ENCODE measurements around the gene ID3.

Gene ID3

DNA sequence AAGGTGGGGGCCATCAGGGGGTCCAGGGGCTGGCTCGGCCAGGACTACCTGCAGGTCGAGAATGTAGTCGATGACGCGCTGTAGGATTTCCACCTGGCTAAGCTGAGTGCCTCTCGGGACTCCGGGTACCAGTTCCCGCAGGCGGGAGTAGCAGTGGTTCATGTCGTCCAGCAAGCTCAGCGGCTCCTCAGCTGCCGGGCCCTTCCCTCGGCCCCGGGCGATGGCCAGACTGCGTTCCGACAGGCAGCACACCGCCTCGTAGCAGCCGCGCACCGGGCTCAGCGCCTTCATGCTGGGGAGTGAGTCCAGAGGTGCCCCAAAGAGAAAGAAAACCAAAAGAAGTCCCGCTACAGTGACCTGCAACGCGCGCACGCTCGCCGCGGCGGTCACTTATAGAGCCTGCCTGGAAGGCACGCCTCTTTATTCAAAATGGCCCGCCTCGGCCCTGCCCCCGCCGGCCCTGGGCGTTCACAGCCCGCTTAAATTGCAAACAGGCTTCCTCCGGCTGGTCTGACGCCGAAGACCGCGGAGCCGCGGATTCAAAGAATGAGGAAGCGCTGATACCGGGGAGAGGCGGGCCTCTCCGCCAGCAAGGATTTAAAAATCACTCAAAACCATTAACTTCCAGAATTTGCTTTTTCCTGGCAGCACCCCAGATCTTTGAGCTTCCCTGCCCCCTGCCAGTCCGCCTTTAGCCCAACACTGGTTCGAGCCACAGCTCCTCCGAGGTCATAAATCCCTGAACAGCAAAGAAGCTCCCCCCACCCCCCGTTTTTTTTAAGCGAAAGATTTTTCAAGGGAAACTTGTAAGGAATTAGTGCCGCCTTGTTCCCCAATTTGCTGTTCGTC lies at the start of gene ID3:
Gene ID3 (minus strand): TSS at position 366 of the 849 bp plus-strand sequence. CDS start 75 bp downstream, at position 291.
- peak; percentile 80 for DNase-seq (ENCODE audit: low read depth)

DNA sequence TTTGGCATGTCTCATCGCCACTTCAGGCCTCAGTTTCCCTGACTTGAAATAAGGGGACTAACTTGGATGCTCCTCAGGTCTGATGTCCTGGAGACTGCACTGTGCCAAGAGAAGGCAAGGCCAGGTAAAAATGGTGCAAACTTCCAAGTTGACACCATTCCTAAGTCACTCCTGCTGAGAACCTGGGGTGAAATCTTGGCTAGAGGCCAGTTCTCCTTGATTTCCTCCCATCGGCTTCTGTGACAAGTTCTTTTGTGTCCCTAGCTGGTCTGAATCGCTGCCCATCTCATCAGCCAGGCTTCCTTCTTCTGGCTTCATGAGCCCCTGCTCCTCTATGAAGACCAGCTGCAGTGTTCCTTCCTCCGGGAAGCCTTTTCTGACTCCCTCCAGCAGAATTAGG lies 48.6 kb upstream of the ID3 start:
- DNase-seq (ENCODE audit: low read depth): no peak

DNA sequence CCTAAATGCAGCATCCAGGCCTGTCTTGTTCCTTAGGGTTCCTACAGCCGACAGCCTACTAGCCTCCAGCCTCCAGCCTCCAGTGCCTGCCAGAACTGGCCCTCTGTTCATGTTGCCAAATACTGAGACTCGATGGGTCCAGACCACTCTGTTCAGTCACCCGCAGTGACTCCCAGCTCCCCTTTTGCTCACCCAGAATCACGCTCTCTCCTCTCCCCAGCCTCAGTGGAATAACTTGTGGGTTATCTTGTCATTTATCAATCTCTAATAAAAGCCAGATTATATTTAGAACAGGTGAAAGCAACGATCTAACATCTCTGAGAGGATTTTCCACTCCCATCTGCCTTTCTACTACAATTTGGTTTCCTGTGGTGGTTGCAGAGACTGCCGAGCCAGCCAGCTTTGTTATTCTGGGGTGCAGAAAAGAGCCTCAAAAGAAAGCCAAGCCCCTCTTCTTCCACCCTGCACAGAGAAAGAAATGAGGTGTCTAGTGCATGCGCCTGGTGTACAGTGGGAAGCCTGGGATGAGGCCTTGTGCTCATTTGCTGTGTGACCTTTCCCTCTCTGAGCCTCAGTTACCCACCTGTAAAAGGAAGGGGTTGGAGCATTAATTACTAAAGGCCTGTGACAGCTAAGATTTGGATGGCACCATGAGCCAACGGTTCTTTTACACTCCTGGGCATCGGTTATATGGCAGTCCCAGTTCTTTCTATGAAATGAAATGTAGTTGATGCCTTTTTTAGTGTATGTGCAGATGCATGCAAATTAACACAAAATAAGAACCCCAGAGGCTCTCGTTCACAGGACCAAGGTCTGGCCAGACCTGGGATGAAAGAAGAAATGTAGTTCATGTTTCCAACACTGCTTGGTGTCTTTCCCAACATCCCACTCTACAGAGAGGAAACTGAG lies 42.9 kb upstream of the ID3 start:
- no peak for DNase-seq (ENCODE audit: low read depth)

DNA sequence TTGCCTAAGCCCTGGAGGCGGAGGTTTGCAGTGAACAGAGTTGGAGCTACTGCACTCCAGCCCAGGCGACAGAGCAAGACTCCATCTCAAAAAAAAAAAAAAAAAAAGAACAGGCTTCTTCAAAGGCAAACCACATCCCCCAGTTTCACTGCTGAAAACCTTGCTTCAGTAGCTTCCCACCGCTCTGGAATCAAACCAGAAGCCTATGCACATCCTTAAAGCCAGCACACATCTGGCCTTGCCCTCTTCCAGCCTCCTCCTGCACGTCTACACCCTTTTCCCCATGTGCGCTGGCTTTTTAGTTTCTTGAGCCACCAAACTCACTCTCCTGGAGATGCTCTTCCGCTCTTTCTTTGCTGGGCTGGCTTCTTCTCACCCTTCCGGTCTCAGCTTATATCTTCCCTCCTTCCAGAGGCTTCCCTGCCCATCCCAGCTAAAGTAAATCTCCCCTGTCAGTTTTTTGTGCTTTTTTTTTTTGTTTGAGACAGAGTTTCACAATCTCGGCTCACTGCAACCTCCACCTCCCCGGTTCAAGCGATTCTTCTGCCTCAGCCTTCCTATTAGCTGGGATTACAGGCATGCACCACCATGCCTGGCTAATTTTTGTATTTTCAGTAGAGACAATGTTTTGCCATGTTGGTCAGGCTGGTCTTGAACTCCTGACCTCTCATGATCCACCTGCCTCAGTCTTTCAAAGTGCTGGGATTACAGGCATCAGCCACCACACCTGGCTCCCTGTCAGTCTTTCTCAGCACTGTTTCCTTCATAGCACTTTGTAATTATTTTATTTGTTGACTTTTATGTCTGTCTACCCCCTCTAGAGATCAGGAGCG lies 42.0 kb upstream of the ID3 start:
- no peak for DNase-seq (ENCODE audit: low read depth)

DNA sequence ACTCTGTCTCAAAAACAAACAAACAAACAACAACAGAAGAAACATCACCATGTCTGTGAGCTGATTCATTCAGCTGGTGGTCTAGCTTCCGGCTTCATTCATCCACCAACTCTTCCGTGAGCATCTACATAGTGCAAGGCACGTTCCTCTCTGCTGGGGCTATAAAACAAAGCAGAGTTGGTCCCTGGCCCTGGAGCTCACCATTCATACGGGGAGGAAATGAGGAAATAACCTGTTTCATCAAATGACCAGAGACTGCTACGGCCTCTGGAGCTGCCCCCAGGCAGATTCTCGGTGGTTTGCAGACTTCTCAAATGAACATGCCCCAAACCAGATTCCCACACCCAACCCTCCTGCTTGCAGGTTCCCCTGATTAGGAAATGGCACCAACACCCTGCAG lies 41.0 kb upstream of the ID3 start:
- no peak for DNase-seq (ENCODE audit: low read depth)

GRCh38 chr1:23599125-23599524 lies 39.8 kb upstream of the ID3 start:
- no peak for DNase-seq (ENCODE audit: low read depth)

DNA sequence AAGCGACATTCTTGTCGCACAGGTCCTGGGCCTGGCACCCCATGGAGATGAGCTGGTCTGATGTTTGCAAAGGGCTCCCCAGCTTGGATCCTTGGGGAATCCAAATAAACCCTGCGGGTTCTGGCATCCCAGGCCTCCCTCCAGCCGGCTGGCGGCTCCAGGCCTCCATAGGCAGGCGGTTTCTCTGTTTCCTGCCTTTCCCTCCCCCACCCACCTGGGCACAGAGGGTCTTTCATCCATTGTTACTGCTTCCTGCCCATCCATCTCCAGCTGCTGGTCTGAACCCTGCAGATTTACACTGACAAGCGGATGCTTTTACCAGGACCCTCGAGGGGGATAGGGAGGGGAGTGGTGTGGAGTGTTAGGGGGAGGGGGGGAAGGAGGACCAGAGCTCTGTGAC lies 39.1 kb upstream of the ID3 start:
- DNase-seq (ENCODE audit: low read depth): no peak

DNA sequence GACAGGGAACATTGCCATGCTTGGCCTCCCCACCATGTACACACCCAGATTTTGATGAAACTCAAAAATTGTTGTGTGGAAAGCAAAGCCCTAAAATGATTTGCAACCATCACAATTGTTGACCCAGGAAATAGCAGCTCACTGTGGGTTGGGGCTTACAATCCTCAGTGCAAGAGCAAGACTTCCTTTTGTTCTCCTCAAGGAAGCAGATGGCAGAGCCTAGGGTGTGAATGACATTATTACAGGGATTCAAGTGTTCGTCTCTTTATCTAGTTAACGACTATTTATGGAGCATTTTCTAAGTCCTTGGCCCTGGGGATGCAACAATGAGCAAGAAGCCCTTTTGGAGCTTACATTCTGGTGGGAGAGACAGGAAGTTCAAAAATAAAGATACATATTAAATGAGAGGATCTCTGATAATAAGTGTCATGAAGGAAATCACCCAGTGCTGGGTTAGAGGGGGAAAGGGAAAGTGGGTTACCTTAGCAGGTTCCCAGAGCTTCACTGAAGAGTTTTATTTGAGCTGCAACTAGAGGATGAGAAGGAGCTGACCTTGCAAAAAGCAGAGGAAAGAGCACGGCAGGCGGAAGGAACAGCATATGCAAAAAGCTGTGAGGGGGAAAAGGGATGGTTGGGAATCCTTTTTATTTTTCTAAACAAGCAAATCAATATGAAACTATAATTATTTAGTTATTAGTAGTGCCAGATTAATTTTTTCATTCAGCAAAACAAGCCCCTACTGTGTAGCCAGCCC lies 38.5 kb upstream of the ID3 start:
- DNase-seq (ENCODE audit: low read depth): no peak

DNA sequence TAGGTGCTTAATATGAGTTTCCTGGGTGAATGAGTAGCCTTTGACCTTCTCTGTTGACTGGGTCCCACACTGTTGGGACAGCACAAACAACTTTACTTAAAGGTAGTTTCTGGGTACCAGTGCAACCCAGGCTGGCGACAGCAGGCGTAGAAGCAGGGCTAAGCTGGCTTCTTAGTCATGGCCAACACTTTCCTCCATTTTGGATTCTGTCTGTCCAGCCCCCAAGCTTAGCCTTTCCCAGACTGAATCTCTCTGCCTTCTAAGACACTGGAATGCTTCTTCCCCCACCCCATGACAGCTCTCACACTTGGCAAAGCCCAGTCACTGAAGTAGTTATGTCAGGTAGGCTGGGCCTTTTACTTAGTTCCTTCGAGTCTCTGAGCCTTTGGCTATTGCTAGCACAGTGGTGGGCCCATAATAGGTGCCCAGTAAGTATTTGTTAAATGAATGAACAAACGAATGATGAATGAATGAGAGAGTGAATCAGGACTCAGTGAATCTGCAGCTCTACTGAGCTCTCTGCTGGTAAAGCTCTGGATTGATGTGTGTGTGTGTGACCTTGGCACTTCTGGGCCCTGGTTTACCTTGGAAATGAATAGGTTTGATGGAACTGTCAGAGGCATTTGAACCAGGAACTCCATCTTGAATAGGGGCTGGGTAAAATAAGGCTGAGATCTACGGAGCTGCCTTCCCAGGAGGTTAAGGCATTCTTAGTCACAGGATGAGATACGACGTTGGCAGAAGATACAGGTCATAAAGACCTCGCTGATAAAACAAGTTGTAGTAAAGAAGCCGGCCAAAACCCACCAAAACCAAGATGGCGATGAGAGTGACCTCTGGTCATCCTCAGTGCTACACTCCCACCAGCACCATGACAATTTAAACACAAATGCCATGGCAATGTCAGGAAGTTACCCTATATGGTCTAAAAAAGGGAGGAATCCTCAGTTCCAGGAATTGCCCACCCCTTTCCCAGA lies 37.4 kb upstream of the ID3 start:
- no peak for DNase-seq (ENCODE audit: low read depth)

- no peak for DNase-seq (ENCODE audit: low read depth)
Measured at GRCh38 chr1:23594927-23595353, 35.6 kb upstream of the ID3 start.

DNA sequence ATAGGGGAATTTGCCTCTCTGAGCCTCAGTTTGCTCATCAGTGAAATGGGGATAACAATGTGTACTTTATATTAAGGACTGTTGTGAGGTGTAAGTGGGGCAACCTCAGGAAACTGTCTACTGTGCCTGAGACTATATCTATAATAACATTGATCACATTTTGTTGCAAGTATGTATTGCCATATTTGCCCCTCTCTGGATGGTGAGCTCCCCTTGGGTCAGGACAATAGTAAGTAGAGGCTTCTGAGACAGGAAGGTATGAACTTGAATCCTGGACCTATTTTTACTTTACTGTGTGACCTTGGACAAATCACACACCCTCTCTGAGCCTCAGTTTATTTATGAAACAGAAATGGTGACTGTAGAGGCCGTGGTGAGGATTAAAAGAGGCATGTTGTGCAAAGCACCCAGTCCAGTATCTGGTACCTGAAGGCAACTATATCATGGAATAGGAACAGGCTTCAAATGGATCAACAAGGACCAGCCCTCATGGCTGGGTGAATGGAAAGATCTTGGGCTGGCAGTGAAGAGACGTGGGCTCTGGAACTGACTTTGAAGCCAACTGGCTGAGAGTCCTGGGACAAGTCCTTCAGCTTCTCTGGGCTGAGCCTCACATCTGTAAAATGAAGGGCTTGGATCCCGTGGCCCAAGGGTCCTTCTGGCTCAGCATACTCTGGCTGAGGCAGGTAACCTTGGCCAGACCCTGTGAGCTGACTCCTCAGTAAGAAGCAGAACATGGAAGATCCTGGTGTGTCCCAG lies 35.0 kb upstream of the ID3 start:
- no peak for DNase-seq (ENCODE audit: low read depth)

DNA sequence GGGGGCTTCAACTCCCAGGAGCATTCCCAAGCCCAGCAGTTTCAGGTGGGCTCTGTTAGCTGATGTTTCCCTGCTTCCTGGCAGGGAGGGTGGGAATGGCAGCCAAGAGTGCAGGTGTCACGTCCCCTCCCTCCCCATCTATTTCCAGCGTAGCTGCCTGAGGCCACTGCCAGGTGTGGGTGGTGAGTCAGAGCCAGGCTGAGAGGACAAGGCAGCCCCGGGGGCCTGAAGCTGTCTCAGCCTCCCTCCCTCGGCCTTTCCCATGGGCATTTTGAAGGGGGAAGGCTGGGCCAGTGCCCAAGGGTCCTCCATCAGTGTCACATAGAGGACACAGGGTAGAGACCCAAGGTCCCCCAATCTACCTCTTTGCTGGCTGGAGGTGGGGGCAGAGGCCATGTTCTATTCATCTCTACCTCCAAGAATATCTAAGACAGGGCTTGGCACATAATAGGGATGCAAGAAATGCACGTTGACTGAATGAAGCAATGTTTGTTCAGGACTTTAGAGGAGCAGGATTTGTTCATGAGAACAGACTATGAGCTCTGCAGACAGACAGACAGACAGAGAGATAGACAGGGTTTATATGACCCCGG lies 34.4 kb upstream of the ID3 start:
- no peak for DNase-seq (ENCODE audit: low read depth)

DNA sequence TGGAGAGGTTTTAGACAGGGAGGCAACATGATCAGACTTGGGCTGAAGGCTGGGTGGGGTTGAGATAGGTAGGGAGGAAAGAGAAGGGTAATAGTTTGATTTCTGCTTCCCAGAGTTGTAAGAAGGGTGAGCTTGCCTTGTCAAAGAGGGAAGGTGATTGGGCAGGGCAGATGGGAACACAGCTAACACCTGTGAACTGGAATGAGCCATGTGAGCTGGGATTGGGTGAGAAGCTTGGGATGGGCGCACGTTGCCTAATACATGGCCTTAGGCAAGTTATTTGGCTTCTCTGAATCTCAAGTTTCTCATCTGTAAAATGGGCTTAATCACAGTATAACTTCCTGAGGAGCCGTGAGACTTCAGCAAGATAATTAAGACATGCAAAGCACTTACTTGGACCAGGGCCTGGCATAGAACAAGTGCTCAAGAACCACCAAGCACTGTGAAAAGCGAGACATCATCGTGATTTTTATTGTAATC lies 33.8 kb upstream of the ID3 start:
- no peak for DNase-seq (ENCODE audit: low read depth)

DNA sequence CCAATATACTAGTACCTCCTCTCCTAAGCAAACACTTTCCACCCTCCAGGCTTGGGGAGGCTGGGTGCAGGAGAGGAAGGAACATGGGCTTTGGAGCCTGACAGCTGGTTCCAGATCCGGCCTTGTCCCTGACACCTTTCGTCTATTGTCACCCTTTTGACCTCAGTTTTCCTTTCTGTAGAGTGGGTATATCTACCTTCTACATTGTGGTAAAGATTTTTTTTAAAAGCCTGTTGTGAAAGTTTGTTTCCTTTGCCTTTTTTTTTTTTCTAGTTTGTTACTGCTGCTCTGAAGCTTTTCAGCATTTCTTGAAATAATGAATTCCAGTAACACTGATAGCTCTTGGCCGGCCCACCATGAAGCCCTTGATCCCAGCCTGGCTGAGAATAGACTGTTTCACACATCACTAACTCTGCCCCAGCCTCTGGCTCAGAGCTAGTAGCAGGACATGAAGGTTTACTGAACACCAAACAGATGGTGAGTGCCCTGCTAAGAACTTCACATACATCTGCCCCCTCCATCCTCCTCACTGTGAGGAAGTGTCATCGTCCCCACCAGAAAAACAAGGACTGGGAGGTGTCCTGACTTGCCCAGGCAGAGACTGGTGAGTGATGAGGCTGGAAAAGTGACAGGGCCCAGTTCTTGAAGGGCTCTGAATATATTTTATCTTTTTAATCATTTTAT lies 33.0 kb upstream of the ID3 start:
- DNase-seq (ENCODE audit: low read depth): no peak

DNA sequence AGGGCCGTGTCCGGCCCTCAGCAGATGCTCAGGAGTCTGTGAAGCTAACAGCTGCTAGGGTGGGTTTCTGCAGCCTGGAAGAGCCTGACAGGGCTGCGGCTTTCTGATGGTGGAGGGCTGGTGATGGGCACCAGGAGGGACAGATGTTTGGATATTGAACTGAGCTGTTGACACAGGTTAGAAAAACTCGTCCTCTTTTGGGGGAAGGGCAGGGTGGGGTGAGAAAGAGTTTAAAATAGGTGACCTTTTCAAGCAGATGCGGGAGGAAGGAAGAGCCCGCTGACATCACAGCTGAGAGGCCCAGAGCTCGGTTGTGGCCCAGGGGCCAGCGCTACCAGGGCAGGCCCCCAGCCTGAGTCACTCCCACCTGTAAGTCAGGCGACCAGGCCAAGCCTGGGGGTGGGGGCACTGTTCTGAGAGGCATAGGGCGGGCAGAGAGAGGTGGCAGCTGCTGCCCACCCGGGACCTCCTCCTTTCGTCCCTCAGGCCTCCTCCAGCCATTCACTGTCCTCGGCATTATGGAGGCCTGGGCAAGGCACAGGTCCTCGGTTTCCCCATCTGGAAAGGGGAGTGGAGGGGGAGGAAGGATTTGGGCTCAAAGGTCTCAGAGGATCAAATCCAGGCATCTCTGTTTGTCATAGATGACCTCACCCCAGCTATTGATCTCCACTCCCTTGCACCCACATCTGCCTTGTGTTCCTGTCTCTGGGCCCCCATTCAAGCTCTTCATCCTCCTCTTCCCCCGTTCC lies 32.3 kb upstream of the ID3 start:
- no peak for DNase-seq (ENCODE audit: low read depth)

- DNase-seq (ENCODE audit: low read depth): no peak
Measured at GRCh38 chr1:23590058-23590783, 30.9 kb upstream of the ID3 start.

- DNase-seq (ENCODE audit: low read depth): no peak
Measured at GRCh38 chr1:23589585-23589986, 30.3 kb upstream of the ID3 start.

All from stimulated activated CD8-positive, alpha-beta memory T cell treated with anti-CD3 and anti-CD28 coated beads, Interleukin-7, amount 100 ng/mL, for 24 hours (primary cell).